Cardiac fibroblast (primary cell): ENCODE data around the gene ANO2.

Experiments
- DNase-seq, 2 donors: peaks; one replicate each; pipeline versions ENCODE4 v3.0.0 to v3.0.0-alpha.2; 2010; ENCODE audit warnings: low read depth in 2 of 2
- H3K4me3 ChIP-seq, 2 donors: replicated peaks in 1 of 2; 1 replicate in 1 of 2; 2 replicates in 1 of 2; pipeline ENCODE4 v1.5.1; 2011; ENCODE audit warnings: low read depth in 2 of 2, low read length in 2 of 2, mild to moderate bottlenecking in 2 of 2, moderate library complexity in 1 of 2
- TF ChIP-seq, protein P1 (sequence below): IDR thresholded peaks from one replicate; pipeline ENCODE4 v1.5.1; 2011; ENCODE audit warnings: low read depth, mild to moderate bottlenecking, low read length, inconsistent platforms

ANO2 gene

GRCh38 chr12:5592310-5592709 is 352.7 kb downstream of the ANO2 start:
- H3K4me3 ChIP-seq = no peak overlapping the region
- TF ChIP-seq, protein P1, sequence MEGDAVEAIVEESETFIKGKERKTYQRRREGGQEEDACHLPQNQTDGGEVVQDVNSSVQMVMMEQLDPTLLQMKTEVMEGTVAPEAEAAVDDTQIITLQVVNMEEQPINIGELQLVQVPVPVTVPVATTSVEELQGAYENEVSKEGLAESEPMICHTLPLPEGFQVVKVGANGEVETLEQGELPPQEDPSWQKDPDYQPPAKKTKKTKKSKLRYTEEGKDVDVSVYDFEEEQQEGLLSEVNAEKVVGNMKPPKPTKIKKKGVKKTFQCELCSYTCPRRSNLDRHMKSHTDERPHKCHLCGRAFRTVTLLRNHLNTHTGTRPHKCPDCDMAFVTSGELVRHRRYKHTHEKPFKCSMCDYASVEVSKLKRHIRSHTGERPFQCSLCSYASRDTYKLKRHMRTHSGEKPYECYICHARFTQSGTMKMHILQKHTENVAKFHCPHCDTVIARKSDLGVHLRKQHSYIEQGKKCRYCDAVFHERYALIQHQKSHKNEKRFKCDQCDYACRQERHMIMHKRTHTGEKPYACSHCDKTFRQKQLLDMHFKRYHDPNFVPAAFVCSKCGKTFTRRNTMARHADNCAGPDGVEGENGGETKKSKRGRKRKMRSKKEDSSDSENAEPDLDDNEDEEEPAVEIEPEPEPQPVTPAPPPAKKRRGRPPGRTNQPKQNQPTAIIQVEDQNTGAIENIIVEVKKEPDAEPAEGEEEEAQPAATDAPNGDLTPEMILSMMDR = no peak

DNA sequence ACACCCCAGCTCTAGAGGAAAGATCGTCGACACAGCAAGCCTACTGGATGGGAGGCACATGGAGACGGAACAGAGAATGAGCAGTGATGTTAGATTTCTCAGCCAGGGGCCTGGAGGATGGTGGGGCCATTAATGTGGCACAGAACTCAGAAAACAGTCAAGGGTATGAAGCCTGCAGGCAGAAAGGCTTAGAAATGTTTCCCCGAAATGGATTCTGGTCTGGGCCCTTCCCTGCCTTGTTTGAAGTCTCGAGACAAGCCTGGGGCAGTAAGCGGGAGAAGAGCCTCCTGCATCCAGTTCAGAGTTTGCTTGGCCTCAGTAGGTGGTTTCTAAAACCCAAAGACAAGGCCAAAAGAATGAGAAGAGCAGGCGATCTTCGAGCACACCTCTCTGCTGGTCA is 354.7 kb downstream of the ANO2 start:
- TF ChIP-seq, protein P1 = no peak
- no peak for DNase-seq
- no peak overlapping the region for H3K4me3 ChIP-seq

More at GRCh38 chr12:5592310-5592709, 352.7 kb downstream of the ANO2 start:
- DNase-seq = no peak

DNA sequence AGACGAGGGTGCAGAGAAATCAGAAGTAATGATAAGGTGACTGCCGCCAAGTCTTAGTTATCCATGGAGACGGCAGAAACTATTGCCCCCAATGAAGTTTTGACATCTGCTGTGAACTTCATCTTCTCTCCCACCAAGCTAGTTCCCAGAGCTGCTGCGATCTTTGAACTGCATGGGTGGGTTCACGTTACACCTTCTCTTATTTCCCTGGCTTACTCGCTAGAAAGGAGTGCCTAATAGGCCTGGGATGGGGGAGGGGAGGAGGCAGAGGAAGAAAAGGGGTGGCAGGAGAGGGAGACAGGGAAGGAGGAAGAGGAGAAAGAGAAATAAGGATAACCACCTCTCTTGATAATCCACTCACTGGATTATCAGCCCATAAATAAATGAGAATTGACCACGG is 356.0 kb downstream of the ANO2 start:
- no peak for DNase-seq
- no peak overlapping the region for H3K4me3 ChIP-seq
- TF ChIP-seq, protein P1 = no peak

GRCh38 chr12:5588591-5588990 is 356.5 kb downstream of the ANO2 start:
- TF ChIP-seq, protein P1 = no peak
- no peak for DNase-seq
- no peak overlapping the region for H3K4me3 ChIP-seq

- no peak for DNase-seq
- H3K4me3 ChIP-seq = no peak overlapping the region
- TF ChIP-seq, protein P1 = no peak
Observed at GRCh38 chr12:5588176-5588575, 356.9 kb downstream of the ANO2 start.

GRCh38 chr12:5587711-5588121 is 357.3 kb downstream of the ANO2 start:
- TF ChIP-seq, protein P1 = no peak
- H3K4me3 ChIP-seq = no peak overlapping the region
- no peak for DNase-seq

DNA sequence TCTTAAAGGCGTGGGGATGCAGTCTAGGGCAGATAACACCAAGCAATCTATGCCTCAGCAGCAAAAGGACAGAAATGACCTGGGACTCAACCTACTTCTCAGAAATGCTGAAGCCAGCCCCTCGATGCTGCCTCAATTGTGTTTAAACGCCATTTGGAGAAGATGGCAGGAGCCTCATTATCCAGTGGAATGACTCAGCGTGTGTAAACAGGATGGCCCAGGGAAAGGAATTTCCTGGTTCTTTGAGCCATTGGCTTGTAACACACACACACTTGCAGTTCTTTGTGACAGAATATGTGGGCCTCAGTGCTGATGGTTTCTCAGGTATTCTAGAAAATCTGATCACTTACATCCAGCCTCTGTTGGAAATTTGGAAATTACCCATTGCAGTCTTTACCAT is 358.9 kb downstream of the ANO2 start:
- TF ChIP-seq, protein P1 = no peak

More for the DNA sequence above, 358.9 kb downstream of the ANO2 start:
- peak; percentile 4 to 35 for DNase-seq
- no peak overlapping the region for H3K4me3 ChIP-seq
